ENCODE measurements around the gene IGF2R.

DNA sequence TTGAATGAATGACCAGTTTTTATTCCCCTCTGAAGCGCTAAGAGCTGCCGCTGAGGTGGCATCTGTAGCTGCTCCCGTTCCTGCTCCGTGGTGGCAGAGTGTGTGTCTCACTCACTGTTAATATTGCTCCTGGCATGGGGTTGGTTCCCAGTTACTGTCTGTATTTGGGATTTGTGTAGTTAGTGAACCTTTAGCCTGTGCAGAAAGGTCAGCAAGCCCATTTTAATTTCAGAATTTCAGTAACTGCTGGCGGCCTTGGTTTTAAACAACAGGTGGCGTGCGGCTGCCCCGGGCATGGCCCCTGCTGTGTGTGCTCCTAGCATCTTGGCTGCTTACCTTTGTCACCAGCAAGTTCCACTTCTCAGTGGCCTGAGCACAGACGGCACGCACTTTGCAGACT lies 98.7 kb downstream of the IGF2R start:
- TF ChIP-seq, protein P1, sequence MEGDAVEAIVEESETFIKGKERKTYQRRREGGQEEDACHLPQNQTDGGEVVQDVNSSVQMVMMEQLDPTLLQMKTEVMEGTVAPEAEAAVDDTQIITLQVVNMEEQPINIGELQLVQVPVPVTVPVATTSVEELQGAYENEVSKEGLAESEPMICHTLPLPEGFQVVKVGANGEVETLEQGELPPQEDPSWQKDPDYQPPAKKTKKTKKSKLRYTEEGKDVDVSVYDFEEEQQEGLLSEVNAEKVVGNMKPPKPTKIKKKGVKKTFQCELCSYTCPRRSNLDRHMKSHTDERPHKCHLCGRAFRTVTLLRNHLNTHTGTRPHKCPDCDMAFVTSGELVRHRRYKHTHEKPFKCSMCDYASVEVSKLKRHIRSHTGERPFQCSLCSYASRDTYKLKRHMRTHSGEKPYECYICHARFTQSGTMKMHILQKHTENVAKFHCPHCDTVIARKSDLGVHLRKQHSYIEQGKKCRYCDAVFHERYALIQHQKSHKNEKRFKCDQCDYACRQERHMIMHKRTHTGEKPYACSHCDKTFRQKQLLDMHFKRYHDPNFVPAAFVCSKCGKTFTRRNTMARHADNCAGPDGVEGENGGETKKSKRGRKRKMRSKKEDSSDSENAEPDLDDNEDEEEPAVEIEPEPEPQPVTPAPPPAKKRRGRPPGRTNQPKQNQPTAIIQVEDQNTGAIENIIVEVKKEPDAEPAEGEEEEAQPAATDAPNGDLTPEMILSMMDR (IDR thresholded peaks at IDR 0.05), result no peak
- no peak for TF ChIP-seq POLR2A (IDR thresholded peaks at IDR 0.05)

All from vagina (tissue), 2 donors.